IPS-15b (cell line): ENCODE measurements around the gene TPX2.
A peak's percentile ranks its signal among the peaks of the same experiment; 100 is the strongest.

Experiments used
- H3K27me3 ChIP-seq: one replicate; pipeline ENCODE4 v1.6.1; 2013; ENCODE audit warnings: low read length; ENCODE audit not compliant: control insufficient read depth, insufficient read depth
- H3K36me3 ChIP-seq: one replicate; pipeline ENCODE4 v1.6.1; 2013; ENCODE audit warnings: low read length; ENCODE audit not compliant: control insufficient read depth, insufficient read depth
- H3K4me1 ChIP-seq: one replicate; pipeline ENCODE4 v1.6.1; 2013; ENCODE audit warnings: mild to moderate bottlenecking, low read length; ENCODE audit not compliant: control insufficient read depth, insufficient read depth
- H3K4me3 ChIP-seq: one replicate; pipeline ENCODE4 v1.5.1; 2013; ENCODE audit warnings: low read depth, low read length
- H3K9ac ChIP-seq: one replicate; pipeline ENCODE4 v1.6.1; 2013; ENCODE audit warnings: low read depth, mild to moderate bottlenecking, low read length
- H3K9me3 ChIP-seq: one replicate; pipeline ENCODE4 v1.6.1; 2013; ENCODE audit warnings: mild to moderate bottlenecking, low read length; ENCODE audit not compliant: control insufficient read depth, insufficient read depth

TPX2 gene, protein sequence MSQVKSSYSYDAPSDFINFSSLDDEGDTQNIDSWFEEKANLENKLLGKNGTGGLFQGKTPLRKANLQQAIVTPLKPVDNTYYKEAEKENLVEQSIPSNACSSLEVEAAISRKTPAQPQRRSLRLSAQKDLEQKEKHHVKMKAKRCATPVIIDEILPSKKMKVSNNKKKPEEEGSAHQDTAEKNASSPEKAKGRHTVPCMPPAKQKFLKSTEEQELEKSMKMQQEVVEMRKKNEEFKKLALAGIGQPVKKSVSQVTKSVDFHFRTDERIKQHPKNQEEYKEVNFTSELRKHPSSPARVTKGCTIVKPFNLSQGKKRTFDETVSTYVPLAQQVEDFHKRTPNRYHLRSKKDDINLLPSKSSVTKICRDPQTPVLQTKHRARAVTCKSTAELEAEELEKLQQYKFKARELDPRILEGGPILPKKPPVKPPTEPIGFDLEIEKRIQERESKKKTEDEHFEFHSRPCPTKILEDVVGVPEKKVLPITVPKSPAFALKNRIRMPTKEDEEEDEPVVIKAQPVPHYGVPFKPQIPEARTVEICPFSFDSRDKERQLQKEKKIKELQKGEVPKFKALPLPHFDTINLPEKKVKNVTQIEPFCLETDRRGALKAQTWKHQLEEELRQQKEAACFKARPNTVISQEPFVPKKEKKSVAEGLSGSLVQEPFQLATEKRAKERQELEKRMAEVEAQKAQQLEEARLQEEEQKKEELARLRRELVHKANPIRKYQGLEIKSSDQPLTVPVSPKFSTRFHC

DNA sequence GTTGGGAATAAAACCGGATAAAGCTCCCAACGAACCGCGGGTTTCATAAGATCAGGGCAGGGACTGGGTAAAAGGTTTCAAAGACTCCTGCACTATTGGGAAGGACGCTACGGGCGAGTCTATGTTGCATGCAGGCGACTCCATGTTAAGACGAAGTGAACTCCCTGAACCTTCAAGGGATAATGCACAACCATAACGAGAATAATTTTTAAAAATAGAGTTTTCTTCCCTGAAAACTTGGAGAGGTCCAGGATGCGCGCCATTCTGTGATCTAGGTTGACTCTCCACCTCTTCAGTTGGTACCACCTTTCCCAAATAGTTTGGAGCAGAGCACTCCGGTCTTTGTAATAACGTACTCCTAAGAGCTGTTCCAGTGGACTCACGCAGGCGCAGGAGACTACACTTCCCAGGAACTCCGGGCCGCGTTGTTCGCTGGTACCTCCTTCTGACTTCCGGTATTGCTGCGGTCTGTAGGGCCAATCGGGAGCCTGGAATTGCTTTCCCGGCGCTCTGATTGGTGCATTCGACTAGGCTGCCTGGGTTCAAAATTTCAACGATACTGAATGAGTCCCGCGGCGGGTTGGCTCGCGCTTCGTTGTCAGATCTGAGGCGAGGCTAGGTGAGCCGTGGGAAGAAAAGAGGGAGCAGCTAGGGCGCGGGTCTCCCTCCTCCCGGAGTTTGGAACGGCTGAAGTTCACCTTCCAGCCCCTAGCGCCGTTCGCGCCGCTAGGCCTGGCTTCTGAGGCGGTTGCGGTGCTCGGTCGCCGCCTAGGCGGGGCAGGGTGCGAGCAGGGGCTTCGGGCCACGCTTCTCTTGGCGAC, at the start of gene TPX2:
TSS of gene TPX2 (plus strand) at position 562 of the 821 bp plus-strand sequence. CDS start 18,187 bp downstream, outside the sequence.
- no peaks in the 10 kb centered on the region for H3K9me3 ChIP-seq
- peaks cover 8% of the 10 kb centered on the region for H3K4me1 ChIP-seq
- no peaks in the 10 kb centered on the region for H3K27me3 ChIP-seq
- H3K4me3 ChIP-seq, result peak within 1 kb of the TSS; percentile 91
- peaks cover 6% of the 10 kb centered on the region for H3K36me3 ChIP-seq
- H3K9ac ChIP-seq, result peak within 1 kb of the TSS; percentile 80

- Histone ChIP-seq H3K9ac (no peak overlapping the region), H3K27me3 (no peaks in the 10 kb centered on the region), H3K4me1 (peaks cover 28% of the 10 kb centered on the region), H3K4me3 (no peak overlapping the region), H3K36me3 (peaks cover 5% of the 10 kb centered on the region), H3K9me3 (no peaks in the 10 kb centered on the region)
Observed at GRCh38 chr20:31690124-31690666, 48.9 kb upstream of the TPX2 start.

GRCh38 chr20:31691646-31692275, 47.3 kb upstream of the TPX2 start:
- peaks cover 36% of the 10 kb centered on the region for H3K4me1 ChIP-seq
- H3K4me3 ChIP-seq, result no peak overlapping the region
- peaks cover 5% of the 10 kb centered on the region for H3K36me3 ChIP-seq
- no peaks in the 10 kb centered on the region for H3K9me3 ChIP-seq
- no peak overlapping the region for H3K9ac ChIP-seq
- no peaks in the 10 kb centered on the region for H3K27me3 ChIP-seq

GRCh38 chr20:31693402-31693801, 45.7 kb upstream of the TPX2 start:
- Histone ChIP-seq H3K27me3 (no peaks in the 10 kb centered on the region), H3K9ac (no peak overlapping the region), H3K36me3 (no peaks in the 10 kb centered on the region), H3K9me3 (no peaks in the 10 kb centered on the region), H3K4me3 (no peak overlapping the region), H3K4me1 (peaks cover 36% of the 10 kb centered on the region)

GRCh38 chr20:31693987-31694661, 45.0 kb upstream of the TPX2 start:
- Histone ChIP-seq H3K4me3 (no peak overlapping the region), H3K9ac (peak overlapping the region; percentile 4), H3K9me3 (no peaks in the 10 kb centered on the region), H3K4me1 (peaks cover 37% of the 10 kb centered on the region), H3K36me3 (no peaks in the 10 kb centered on the region), H3K27me3 (no peaks in the 10 kb centered on the region)

DNA sequence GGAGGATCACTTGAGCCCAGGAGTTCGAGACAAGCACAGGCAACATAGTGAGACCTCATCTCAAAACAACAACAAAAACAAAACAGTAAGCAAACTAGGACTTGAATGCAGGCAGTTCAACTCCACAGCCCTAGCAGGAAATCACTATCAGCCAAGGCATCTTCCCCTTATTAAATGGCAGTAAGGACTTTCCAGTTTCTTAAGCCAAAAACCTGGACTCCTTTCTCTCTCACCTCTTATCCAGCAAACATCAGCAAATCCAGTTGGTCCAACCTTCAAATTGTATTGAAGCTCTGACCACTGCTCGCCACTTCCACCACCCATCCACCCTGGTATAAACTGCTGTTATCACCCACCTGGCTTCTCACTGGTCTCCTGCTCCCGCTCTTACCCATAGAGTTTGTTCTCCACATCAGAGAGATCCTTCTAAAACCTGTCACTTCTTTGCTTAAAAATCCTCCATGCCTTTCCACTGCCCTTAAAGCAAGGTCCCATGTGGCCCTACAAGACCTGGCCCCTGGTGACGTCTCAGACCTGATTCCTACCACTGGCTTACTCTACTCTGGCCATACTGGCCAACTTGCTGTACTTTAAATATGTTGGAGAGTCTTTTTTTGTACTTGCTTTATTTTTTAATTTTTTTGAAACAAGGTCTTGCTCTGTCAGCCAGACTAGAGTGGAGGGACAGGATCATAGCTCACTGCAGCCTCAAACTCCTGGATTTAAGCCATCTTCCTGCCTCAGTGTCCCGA, 44.1 kb upstream of the TPX2 start:
- no peaks in the 10 kb centered on the region for H3K9me3 ChIP-seq
- H3K9ac ChIP-seq, result no peak overlapping the region
- H3K36me3 ChIP-seq, result peaks cover 4% of the 10 kb centered on the region
- H3K27me3 ChIP-seq, result no peaks in the 10 kb centered on the region
- no peak overlapping the region for H3K4me3 ChIP-seq
- peaks cover 38% of the 10 kb centered on the region for H3K4me1 ChIP-seq

- Histone ChIP-seq H3K9me3 (no peaks in the 10 kb centered on the region), H3K9ac (no peak overlapping the region), H3K36me3 (peaks cover 6% of the 10 kb centered on the region), H3K27me3 (no peaks in the 10 kb centered on the region), H3K4me3 (no peak overlapping the region), H3K4me1 (peaks cover 38% of the 10 kb centered on the region)
Observed at GRCh38 chr20:31695849-31696804, 43.0 kb upstream of the TPX2 start.

DNA sequence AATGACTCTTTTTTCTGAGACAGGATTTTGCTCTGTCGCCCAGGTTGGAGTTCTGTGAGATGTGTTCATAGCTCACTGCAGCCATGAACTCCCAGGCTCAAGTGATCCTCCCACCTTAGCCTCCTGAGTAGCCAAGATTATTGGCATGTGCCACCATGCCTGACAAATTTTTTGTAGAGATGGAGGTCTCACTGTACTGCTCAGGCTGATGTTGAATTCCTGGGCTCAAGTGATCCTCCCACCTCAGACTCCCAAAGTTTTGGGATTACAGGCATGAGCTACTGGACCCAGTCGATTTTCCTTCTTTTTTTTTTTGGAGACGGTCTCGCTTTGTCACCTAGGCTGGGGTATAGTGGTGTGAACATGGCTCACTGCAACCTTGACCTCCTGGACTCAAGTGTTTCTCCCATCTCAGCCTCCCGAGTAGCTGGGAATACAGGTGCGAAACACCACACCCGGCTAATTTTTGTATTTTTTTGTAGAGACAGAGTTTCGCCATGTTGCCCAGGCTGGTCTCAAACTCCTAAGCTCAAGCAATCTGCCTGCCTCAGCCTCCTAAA, 40.8 kb upstream of the TPX2 start:
- H3K27me3 ChIP-seq, result no peaks in the 10 kb centered on the region
- H3K9me3 ChIP-seq, result no peaks in the 10 kb centered on the region
- peaks cover 8% of the 10 kb centered on the region for H3K36me3 ChIP-seq
- no peak overlapping the region for H3K9ac ChIP-seq
- H3K4me1 ChIP-seq, result peaks cover 28% of the 10 kb centered on the region
- no peak overlapping the region for H3K4me3 ChIP-seq

DNA sequence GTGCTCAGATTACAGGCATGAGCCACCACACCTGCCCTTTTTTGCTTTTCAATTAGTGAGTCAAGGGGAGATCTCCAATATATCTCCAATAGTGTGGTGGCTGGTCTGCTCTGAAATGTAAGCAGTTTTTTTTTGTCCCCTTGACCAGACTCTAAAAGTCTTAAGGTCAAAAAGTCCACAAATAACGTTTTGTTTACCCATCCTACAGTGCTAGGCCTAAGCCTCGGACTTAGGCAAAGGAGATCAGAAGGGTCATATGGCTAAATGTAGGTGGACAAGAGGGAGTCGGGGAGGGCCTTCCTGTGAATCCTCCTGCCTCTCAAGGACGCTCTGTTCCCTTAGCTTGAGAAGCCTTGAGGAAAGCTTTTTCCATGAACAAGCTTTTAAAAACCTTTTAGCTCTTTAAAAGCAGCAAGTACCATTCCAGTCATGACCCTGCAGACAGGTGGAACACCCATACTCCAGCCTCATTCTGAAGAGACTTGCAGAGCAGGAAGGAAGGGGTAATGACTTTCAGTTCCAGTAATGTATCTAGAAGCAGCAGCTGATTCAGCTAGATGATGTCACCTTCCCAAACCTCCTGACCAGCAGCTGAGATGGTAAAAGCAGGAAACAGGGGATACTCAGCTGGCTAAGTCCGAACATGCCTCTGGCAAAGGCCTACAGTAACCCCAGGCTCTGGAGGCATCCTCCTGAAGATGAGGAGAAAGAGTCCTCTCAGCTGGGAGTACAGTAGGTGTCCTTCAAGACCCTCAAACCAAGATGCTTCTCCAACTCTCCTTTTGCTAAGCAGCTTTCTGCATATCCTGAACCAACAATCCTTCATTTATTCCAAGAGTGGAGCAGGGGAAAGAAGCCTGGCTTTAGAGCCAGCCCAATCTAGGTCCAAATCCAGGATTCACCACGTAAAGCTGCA, 40.0 kb upstream of the TPX2 start:
- Histone ChIP-seq H3K9me3 (no peaks in the 10 kb centered on the region), H3K9ac (peak overlapping the region; percentile 3), H3K27me3 (no peaks in the 10 kb centered on the region), H3K4me3 (no peak overlapping the region), H3K36me3 (peaks cover 8% of the 10 kb centered on the region), H3K4me1 (peaks cover 21% of the 10 kb centered on the region)
